Measurements from ENCODE around the gene GH1. TPM values are rescaled to one million over a fixed set of nuclear protein-coding genes. Genes with fewer than 3 reads are reported as not detected.
A peak's percentile ranks its signal among the peaks of the same experiment; 100 is the strongest.

GH1 gene
- total RNA-seq, 3 donors from 2014 or later: not detected

- peak in 1 of 2 donors; percentile 71 for DNase-seq (ENCODE audit: low spot score in 2 of 2)
- H3K27ac ChIP-seq: peak overlapping the region; percentile 60 to 75
- H3K36me3 ChIP-seq: no peaks in the 10 kb centered on the region
- H3K27me3 ChIP-seq: no peaks in the 10 kb centered on the region
- H3K9me3 ChIP-seq: no peaks in the 10 kb centered on the region
- intact Hi-C loops (cut with DNase I; ENCODE audit: low total_unique reads): no loop called here
- H3K4me1 ChIP-seq: no peaks in the 10 kb centered on the region
- peak overlapping the region in 2 of 3 donors; percentile 15 to 49 for H3K4me3 ChIP-seq
- no peak for TF ChIP-seq CTCF (IDR thresholded peaks at IDR 0.05)
- TF ChIP-seq POLR2AphosphoS5 (IDR thresholded peaks at IDR 0.05): no peak
- TF ChIP-seq POLR2A (IDR thresholded peaks at IDR 0.05): no peak
These were observed 11.5 kb upstream of the GH1 start for GRCh38 chr17:63929860-63930766.

- H3K4me1 ChIP-seq: no peaks in the 10 kb centered on the region
- TF ChIP-seq CTCF (IDR thresholded peaks at IDR 0.05): no peak
- TF ChIP-seq POLR2A (IDR thresholded peaks at IDR 0.05): no peak
- TF ChIP-seq POLR2AphosphoS5 (IDR thresholded peaks at IDR 0.05): no peak
- no peak overlapping the region for H3K27ac ChIP-seq
- no peak for DNase-seq (ENCODE audit: low spot score in 2 of 2)
- H3K27me3 ChIP-seq: no peaks in the 10 kb centered on the region
- no peaks in the 10 kb centered on the region for H3K9me3 ChIP-seq
- intact Hi-C loops (cut with DNase I; ENCODE audit: low total_unique reads): no loop called here
- no peaks in the 10 kb centered on the region for H3K36me3 ChIP-seq
- H3K4me3 ChIP-seq: no peak overlapping the region
These were observed 10.5 kb upstream of the GH1 start for GRCh38 chr17:63928966-63929695.

- DNase-seq (ENCODE audit: low spot score in 2 of 2): no peak
- H3K4me1 ChIP-seq: no peaks in the 10 kb centered on the region
These were observed 9.6 kb upstream of the GH1 start for GRCh38 chr17:63928172-63928666.

GRCh38 chr17:63927464-63928171, 9.0 kb upstream of the GH1 start:
- H3K27ac ChIP-seq: no peak overlapping the region
- TF ChIP-seq POLR2A (IDR thresholded peaks at IDR 0.05) (no peak), CTCF (IDR thresholded peaks at IDR 0.05) (no peak), POLR2AphosphoS5 (IDR thresholded peaks at IDR 0.05) (no peak)
- intact Hi-C loops (cut with DNase I; ENCODE audit: low total_unique reads): no loop called here
- H3K4me3 ChIP-seq: no peak overlapping the region
- H3K4me1 ChIP-seq: no peaks in the 10 kb centered on the region
- no peaks in the 10 kb centered on the region for H3K9me3 ChIP-seq
- H3K36me3 ChIP-seq: no peaks in the 10 kb centered on the region
- H3K27me3 ChIP-seq: no peaks in the 10 kb centered on the region
- no peak for DNase-seq (ENCODE audit: low spot score in 2 of 2)

More at GRCh38 chr17:63928172-63928666, 9.6 kb upstream of the GH1 start:
- H3K9me3 ChIP-seq: no peaks in the 10 kb centered on the region
- intact Hi-C loops (cut with DNase I; ENCODE audit: low total_unique reads): no loop called here
- H3K4me3 ChIP-seq: no peak overlapping the region
- no peaks in the 10 kb centered on the region for H3K36me3 ChIP-seq
- H3K27ac ChIP-seq: no peak overlapping the region
- no peaks in the 10 kb centered on the region for H3K27me3 ChIP-seq
- no peak for TF ChIP-seq POLR2A (IDR thresholded peaks at IDR 0.05)
- no peak for TF ChIP-seq POLR2AphosphoS5 (IDR thresholded peaks at IDR 0.05)
- TF ChIP-seq CTCF (IDR thresholded peaks at IDR 0.05): no peak
